RPMI7951 (cell line): ENCODE measurements around the gene C19orf33. TPM values are rescaled to one million over a fixed set of nuclear protein-coding genes. Genes with fewer than 3 reads are reported as not detected.

Experiments
- DNase-seq: peaks from one replicate; pipeline ENCODE4 v3.0.0-alpha.2; 2012; ENCODE audit warnings: low read depth
- total RNA-seq: library from RNA; depleted of rRNA; stranded (reverse); fragments of >200 nt; shearing (Covaris generic); gene quantifications from 2 replicates; pipeline ENCODE4 v1.2.3, GENCODE V29; 2014

The C19orf33 gene
- total RNA-seq, 1 experiment from 2014 or later, result not detected

- no peak for DNase-seq
Observed at GRCh38 chr19:38308926-38309614, 5.0 kb downstream of the C19orf33 start.

- DNase-seq, result no peak
Observed at GRCh38 chr19:38309615-38310278, 5.7 kb downstream of the C19orf33 start.

DNA sequence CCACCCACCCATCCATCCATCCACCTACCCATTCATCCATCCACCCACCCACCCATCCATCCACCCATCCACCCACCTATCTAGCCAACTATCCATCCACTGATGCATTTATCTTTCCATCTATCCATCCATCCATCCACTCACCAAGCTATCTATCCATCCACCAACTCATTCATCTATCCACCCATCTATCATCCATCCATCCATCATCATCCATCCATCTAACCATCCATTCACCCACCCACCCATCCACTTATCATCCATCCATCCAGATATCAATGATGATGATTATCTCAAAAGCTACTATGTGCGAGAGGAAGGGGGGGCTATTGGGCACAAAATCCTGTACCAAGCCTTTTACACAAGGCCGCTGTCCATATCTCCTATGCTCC, 6.2 kb downstream of the C19orf33 start:
- DNase-seq, result no peak

DNA sequence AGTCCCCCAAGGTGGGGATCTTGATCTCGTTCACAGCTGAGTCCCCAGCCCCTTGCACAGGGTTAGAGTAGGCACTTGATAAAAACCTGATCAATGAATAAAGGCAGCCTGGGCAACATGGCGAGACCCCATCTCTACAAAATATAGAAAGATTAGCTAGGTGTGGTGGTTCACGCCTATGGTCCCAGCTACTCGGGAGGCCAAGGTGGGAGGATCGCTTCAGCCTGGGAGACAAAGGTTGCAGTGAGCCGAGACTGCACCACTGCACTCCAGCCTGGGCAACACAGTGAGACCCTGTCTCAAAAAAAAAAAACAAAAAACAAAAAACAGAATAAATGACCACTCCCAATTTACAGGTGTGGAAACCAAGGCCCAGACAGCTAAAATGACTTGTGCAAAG, 6.9 kb downstream of the C19orf33 start:
- no peak for DNase-seq

DNA sequence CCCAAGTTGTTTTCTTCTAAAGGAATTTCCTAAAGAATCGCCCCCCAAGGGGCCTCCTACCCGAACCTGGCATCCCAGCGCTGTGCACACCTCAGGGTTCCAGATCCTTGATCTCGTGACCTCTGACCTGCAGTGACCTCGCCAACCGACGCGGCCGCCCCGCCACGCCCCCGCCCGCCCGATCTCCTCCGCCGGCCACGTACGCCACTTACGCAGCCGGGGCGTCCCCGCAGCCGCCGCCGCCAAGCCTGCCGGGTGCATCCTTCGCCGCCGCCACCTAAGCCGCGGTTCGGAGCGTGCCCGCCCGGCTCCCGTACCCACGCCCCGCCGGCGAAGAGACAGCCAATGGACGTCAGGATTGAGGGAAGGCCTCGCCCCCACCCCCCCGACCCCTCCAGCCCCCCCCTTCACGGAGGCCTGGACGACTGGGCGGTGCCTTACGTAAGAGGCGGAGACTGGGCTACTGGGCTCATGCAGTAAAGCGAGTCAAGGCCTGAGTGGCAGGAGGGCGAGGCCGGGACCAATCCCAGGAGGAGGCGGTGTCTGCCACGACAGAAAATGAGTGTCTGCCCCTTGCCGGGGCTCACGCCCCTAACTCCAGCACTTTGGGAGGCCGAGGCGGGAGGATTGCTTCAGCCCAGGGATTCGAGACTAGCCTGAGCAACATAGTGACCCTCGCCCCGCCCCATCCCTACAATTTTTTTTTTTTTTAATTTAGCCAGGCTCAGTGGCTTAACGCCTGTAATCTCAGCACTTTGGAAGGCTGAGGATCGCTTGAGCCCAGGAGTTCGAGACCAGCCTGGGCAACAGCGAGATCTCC, 11.8 kb downstream of the C19orf33 start, which contains the start of gene YIF1B:
TSS of gene YIF1B (minus strand) at position 291 of the 820 bp plus-strand sequence. CDS start at position 261, 30 bp downstream.
- peak; percentile 98 for DNase-seq

DNA sequence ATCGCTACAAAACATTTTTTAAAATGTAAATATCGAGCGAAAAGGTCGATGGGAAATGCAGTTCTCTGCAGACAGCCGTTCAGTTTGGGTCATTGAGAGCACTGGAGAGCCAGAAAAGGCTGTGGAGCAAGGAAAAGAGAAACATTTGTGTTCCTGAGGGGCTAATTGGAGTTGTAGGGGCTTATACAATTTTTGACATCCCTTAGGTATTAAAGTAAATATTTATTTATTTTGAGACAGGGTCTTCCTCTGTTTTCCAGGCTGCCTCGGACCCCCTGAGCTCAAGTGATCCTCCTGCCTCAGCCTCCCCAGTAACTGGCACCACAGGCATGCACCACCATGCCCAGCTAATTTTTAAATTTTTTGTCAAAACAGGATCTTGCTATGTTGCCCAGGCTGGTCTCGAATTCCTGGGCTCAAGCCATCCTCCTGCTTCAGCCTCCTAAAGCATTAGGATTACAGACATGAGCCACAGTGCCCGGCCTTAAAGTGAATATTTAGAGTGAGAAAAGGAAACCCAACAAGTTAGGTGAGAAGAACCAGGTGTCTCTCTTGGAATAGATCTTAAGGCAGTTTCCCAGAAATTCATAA, 12.5 kb downstream of the C19orf33 start:
- DNase-seq, result no peak

- no peak for DNase-seq
Observed at GRCh38 chr19:38317104-38317612, 13.1 kb downstream of the C19orf33 start.

GRCh38 chr19:38318660-38319059, 14.6 kb downstream of the C19orf33 start:
- DNase-seq, result no peak

DNA sequence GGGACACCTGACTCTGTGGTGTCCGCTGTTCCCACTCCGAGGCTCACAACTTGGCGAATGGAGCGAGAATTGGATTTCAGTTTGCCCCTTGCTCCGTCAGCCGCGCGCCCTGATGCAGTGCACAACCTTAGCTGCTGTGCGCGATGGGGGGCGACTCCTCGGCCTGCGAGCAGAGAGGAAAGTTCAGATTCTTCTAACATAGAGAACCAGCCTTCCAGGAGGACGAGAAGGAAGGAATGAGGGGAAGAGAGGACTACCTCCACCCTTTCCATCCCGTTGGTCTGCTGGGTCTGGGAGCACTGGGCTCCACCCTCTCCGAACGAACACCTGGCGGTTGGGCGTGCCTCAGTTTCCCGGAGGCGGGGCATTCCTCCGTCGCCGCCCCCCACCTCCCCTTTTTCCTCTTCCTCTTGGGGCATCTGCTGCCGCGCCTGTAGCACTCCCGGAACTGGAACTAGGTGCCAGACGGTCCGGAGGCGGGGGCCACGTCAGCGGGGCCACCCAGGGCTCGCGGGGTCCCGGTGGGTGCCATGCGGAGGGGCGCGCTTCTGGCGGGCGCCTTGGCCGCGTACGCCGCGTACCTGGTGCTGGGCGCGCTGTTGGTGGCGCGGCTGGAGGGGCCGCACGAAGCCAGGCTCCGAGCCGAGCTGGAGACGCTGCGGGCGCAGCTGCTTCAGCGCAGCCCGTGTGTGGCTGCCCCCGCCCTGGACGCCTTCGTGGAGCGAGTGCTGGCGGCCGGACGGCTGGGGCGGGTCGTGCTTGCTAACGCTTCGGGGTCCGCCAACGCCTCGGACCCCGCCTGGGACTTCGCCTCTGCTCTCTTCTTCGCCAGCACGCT, 15.6 kb downstream of the C19orf33 start, which contains the start of gene KCNK6:
TSS of gene KCNK6 (plus strand) at position 425 of the 838 bp plus-strand sequence. CDS start at position 531, 106 bp downstream.
- DNase-seq, result no peak

GRCh38 chr19:38320969-38321339, 16.9 kb downstream of the C19orf33 start:
- DNase-seq, result no peak

DNA sequence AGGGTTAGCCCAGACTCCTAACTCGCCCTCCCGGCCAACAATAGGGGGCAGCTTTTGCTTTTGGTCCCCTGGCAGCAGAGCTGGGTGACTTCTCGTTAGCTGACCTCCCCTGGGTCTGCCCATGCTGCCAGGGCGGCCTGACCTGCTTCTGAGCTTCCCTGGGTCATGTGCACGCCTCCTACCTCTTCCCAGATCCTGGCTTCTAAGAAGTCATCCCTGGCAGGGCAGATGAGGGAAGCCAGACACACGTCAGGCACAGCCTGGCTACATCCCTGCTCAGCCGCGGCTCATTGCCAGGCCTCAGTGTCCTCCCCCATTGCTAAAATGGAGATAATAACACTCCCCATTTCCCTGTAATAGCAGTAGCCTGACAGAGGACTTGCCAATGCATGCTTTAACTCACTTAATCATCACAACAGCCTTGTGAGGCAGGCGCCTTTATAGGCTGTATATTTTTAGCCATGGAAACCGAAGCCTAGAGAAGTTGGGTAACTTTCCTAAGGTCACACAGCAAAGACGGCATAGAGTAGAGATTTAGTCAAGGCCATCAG, 17.7 kb downstream of the C19orf33 start:
- no peak for DNase-seq

DNA sequence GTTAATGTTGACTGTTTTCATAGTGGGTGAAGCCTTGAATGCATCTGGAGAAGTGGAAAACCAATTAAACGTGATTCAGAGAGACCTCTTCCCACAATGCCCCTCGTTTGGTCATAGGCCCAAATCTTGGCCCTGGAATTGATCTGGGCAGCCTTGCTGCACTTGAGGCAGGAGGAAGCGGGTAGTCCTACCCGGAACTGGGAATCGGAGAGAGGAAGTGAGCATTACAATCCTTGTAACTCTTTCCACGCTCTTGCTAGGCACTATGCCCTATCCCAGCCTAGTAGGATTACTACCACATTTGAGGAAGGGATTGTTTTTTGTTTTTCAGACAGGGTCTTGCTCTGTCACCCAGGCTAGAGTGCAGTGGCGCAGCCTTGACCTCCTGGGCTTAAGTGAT, 19.2 kb downstream of the C19orf33 start:
- no peak for DNase-seq

- DNase-seq, result no peak
Observed at GRCh38 chr19:38324431-38324830, 20.4 kb downstream of the C19orf33 start.

- no peak for DNase-seq
Observed at GRCh38 chr19:38326591-38326990, 22.5 kb downstream of the C19orf33 start.

DNA sequence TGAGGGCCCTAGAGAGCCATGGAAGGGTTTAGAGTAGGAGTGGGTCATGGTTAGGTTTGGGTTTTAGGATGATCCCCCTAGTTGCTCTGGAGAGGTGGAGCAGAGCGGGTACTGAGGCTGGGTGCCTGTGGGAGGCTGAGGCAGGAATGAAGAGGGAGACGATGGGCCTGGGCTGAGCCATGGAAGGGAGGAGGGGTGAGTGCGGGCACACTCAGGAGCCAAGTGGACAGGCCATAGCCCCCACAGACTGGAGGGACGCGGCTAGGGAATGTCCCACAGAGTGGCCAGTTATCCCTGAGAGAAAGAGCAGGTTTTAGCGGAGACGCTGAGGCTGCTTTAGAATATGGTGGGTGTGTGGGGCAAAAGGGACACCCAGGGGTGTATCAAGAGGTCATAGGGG, 25.6 kb downstream of the C19orf33 start:
- DNase-seq, result no peak

DNA sequence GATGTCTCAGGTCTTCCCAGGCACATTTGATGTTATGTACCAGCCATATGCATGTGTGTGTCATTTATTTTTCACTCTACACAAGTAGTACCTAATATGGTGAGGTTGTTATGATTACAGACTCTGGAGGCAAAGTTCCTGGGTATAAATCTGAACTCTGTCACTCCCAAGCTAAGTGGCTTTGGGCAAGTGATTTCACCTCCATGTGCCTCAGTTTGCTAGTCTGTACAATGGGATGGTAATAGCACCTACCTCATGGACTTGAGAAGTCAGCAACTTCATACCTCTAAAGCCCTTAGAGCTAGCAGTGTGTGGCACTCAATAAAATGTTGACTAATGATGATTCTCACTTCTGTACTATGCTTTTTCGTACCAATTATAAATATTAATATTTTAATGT, 27.7 kb downstream of the C19orf33 start:
- DNase-seq, result no peak

GRCh38 chr19:38333245-38333644, 29.2 kb downstream of the C19orf33 start:
- DNase-seq, result no peak

DNA sequence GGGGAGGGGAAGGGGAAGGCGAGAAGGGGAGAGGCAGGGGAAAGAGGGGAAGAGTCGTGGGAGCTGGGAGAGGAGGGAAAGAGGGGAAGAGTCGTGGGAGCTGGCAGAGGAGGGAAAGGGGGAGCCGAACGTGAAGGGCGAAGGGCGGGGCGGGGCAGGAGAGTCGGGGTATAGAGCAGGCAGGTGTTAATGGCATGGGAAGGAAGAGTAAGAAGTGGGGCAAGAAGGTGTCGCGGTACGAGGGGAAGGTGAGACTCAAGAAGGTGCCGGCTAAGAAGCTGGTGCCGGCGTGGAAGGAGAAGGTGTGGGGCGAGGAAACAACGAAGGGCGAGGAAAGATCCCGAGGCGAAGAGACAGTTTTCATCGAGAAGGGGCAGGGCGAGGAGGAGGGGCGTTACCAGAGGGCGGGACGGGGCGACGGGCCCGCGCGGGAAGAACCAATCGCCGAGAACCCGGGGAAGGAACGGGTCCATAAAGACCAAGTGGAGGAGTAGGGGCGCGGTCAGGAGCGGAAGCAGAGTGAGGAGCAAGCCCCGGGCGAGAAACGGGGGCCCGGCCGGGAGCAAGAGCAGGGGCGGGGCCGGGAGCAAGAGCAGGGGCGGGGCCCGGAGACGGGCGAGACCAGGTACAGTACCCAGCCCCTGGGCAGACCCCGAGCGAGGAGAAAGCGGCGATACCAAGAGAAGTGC, 32.0 kb downstream of the C19orf33 start:
- peak; percentile 96 for DNase-seq

DNA sequence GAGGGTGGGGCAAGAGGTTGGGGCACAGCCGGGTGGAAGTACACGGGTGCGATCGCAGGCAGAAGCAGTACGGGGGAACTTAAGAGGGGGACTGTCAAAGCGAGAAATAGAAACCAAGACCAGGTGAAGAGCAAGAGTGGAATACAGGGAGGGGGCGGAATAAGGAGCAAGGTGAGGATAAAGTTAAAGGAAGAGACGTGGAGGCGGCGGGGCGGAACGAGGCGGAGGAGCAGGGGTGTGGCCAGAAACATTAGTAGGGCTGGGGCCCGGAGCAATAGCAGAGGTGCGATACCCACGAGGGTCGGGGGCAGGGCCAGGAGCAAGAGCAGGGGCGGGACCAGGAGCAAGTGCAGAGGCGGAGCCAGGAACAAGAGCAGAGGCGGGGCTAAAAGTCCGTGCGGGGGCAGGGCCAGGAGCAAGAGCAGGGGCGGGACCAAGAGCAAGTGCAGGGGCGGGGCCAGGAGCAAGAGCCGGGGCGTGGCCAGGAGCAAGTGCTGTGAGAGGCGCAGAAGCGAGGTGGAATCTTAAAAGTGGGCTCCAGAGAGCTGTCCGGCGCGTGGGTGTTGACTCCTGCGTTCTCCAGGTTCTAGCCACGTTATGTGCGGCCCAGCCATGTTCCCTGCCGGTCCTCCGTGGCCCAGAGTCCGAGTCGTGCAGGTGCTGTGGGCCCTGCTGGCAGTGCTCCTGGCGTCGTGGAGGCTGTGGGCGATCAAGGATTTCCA, 32.7 kb downstream of the C19orf33 start:
- peak; percentile 89 for DNase-seq

GRCh38 chr19:38337360-38337653, 33.3 kb downstream of the C19orf33 start:
- no peak for DNase-seq
